T-cell (primary cell): ENCODE results near the gene SFSWAP. TPM values are rescaled to one million over a fixed set of nuclear protein-coding genes. Genes with fewer than 3 reads are reported as not detected.
"Not testable (repeated sequence)": the region's sequence is repeated elsewhere in the genome, so short reads cannot be mapped to it uniquely, and the experiment has no call there.

ENCODE experiments used
- ATAC-seq, 4 experiments: fragments of 200-7000 bp in 3 of 4; fragments of 150-1000 bp in 1 of 4; cut with Tn5 transposase; replicated peaks in 1 of 4; 1 replicate in 3 of 4; 2 replicates in 1 of 4; pipeline ENCODE4 v1.10.0; 2021; ENCODE audit warnings: moderate library complexity in 3 of 4, mild to moderate bottlenecking in 2 of 4, moderate number of reproducible peaks in 1 of 4
- CTCF ChIA-PET, 2 donors: fragments of 300-600 bp; sonication (Branson Sonifier 250); formaldehyde crosslinking; loops; one replicate each; lab custom pipeline; 2022; ENCODE audit warnings: antibody characterized with exemption in 2 of 2; lab: Charles Lee
- POLR2A ChIA-PET, 2 donors: fragments of 300-600 bp; sonication (Branson Sonifier 250); formaldehyde crosslinking; loops; one replicate each; lab custom pipeline; 2022; ENCODE audit warnings: antibody characterized with exemption in 2 of 2; lab: Charles Lee
- DNase-seq, 35 experiments: peaks; one replicate each; pipeline versions ENCODE4 v3.0.0 to v3.0.0-alpha.2; 2013 to 2023
- H3K27ac ChIP-seq: one replicate; pipeline ENCODE4 v1.5.1; 2013; ENCODE audit warnings: low read length
- H3K27me3 ChIP-seq, 2 experiments: replicated peaks in 1 of 2; 1 replicate in 1 of 2; 2 replicates in 1 of 2; pipeline versions ENCODE4 v1.6.1 to v1.7.0; 2013; ENCODE audit warnings: low read length in 1 of 2, mixed read lengths in 1 of 2; ENCODE audit not compliant: control insufficient read depth in 2 of 2, insufficient read depth in 2 of 2; ENCODE audit errors: extremely low read depth in 1 of 2
- H3K36me3 ChIP-seq, 2 donors: 1 replicate in 1 of 2; 2 replicates in 1 of 2; pipeline versions ENCODE4 v1.6.1 to v1.7.0; 2013; ENCODE audit warnings: low read length in 1 of 2; ENCODE audit not compliant: control insufficient read depth in 2 of 2, insufficient read depth in 1 of 2; ENCODE audit errors: extremely low read depth in 1 of 2
- H3K4me1 ChIP-seq, 2 experiments: 1 replicate in 1 of 2; 2 replicates in 1 of 2; pipeline versions ENCODE4 v1.6.1 to v1.7.0; 2013; ENCODE audit warnings: low read length in 2 of 2, mixed read lengths in 1 of 2; ENCODE audit not compliant: insufficient read depth in 2 of 2, control insufficient read depth in 1 of 2; ENCODE audit errors: extremely low read depth in 1 of 2
- H3K4me3 ChIP-seq, 2 donors: 1 replicate in 1 of 2; 2 replicates in 1 of 2; pipeline versions ENCODE4 v1.5.1 to v1.7.0; 2013; ENCODE audit warnings: mild to moderate bottlenecking in 2 of 2, low read length in 1 of 2, moderate library complexity in 1 of 2; ENCODE audit not compliant: control insufficient read depth in 1 of 2; ENCODE audit errors: extremely low read depth in 1 of 2
- H3K9me3 ChIP-seq: 2 replicates; pipeline ENCODE4 v1.7.0; 2013
- H3K27ac Mint-ChIP-seq, 2 donors: one replicate each; pipeline ENCODE4 v1.8.0; 2020 to 2021; ENCODE audit warnings: mild to moderate bottlenecking in 2 of 2, mixed read lengths in 2 of 2
- H3K27me3 Mint-ChIP-seq, 2 donors: one replicate each; pipeline ENCODE4 v1.8.0; 2021 to 2022; ENCODE audit warnings: mixed read lengths in 2 of 2
- H3K36me3 Mint-ChIP-seq: one replicate; pipeline ENCODE4 v1.8.0; 2021; ENCODE audit warnings: mixed read lengths
- H3K4me1 Mint-ChIP-seq, 3 donors: one replicate each; pipeline ENCODE4 v1.8.0; 2020 to 2022; ENCODE audit warnings: mixed read lengths in 3 of 3, mild to moderate bottlenecking in 1 of 3
- H3K4me3 Mint-ChIP-seq, 3 donors: one replicate each; pipeline ENCODE4 v1.8.0; 2020 to 2022; ENCODE audit warnings: mild to moderate bottlenecking in 3 of 3, mixed read lengths in 3 of 3, moderate library complexity in 3 of 3
- H3K9me3 Mint-ChIP-seq, 3 donors: one replicate each; pipeline ENCODE4 v1.8.0; 2020 to 2022; ENCODE audit warnings: mixed read lengths in 3 of 3
- WGBS: methylation state at CpG from one replicate; pipeline ENCODE4 v1.1.5; 2013; ENCODE audit warnings: missing lambda C conversion rate; ENCODE audit not compliant: insufficient coverage; 5-methylcytosine and 5-hydroxymethylcytosine counted together
- total RNA-seq, 35 experiments: library from RNA in 6 of 35; stranded (reverse) in 6 of 35; fragments of 120-200 nt in 1 of 35; gene quantifications; one replicate each; pipeline versions ENCODE4 v1.2.1 to v1.2.4 and lab custom pipeline; 2013 to 2026

The SFSWAP gene
- total RNA-seq, 5 donors from 2014 or later (not counting 1 experiment from before 2014, with no cell fraction given): 95.7 to 110 (median 106) TPM

DNA sequence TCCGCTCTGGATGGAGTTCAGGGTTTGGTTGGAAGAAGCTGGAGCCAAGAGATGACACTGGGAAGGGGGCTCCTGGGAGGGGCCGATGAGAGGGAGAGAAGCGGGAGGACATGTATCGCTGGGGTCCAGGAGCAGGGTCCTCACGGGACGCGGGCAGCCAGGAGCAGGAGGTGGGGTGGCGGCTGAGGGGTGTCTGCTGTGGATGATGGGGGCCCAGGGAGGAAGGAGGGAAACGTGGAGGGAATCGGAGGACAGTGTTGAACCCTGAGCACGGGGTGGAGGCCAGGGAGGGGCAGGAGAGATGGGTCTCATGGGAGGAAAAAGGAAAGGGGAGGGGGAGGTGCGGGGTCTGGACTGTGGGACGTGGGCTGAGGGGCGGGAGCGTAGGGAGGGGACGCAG, 31.7 kb upstream of the SFSWAP start:
- H3K27ac ChIP-seq, H3K36me3 ChIP-seq, DNase-seq, CTCF ChIA-PET, H3K9me3 ChIP-seq, H3K9me3 Mint-ChIP-seq, H3K27me3 Mint-ChIP-seq, H3K27ac Mint-ChIP-seq, H3K4me3 ChIP-seq, H3K36me3 Mint-ChIP-seq, H3K4me3 Mint-ChIP-seq, ATAC-seq, POLR2A ChIA-PET: not testable (repeated sequence)
- Histone ChIP-seq H3K4me1 (peaks cover 0 to 12% of the 10 kb centered on the region in 2 experiments), H3K27me3 (peaks cover 0 to 14% of the 10 kb centered on the region in 2 experiments)
- WGBS: 83% methylated on average over 1 of the region's 16 CpGs
- peaks cover 7 to 15% (median 9%) of the 10 kb centered on the region in 3 donors for H3K4me1 Mint-ChIP-seq

DNA sequence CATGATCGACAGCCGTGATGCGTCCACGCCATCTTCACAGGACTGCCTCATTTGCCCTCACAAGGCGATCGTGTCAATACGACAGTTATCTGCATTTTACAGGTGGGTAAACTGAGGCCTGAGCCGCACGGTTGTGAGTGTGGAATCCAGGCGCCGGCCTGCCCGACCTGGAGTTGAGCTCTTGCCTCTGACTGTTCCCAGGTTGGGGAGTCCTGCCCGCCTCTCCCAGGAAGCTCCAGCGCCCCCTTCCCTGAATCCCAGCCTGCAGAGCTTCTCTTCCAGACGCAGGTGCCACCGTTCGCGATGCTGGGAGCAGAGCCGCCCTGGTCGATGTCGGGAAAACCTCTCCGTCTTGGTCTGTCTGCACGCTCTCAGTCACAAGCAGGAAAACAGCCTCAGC, 31.1 kb upstream of the SFSWAP start:
- H3K9me3 Mint-ChIP-seq, H3K4me3 ChIP-seq, H3K27ac ChIP-seq, H3K27me3 Mint-ChIP-seq, H3K9me3 ChIP-seq, H3K27ac Mint-ChIP-seq, H3K36me3 ChIP-seq, ATAC-seq, POLR2A ChIA-PET, DNase-seq, H3K36me3 Mint-ChIP-seq, H3K4me3 Mint-ChIP-seq, CTCF ChIA-PET: not testable (repeated sequence)
- Histone ChIP-seq H3K27me3 (peaks cover 0 to 11% of the 10 kb centered on the region in 2 experiments), H3K4me1 (peaks cover 0 to 12% of the 10 kb centered on the region in 2 experiments)
- H3K4me1 Mint-ChIP-seq: peaks cover 7 to 15% (median 9%) of the 10 kb centered on the region in 3 donors
- WGBS: no CpG with 5 or more reads among the region's 23 CpGs

DNA sequence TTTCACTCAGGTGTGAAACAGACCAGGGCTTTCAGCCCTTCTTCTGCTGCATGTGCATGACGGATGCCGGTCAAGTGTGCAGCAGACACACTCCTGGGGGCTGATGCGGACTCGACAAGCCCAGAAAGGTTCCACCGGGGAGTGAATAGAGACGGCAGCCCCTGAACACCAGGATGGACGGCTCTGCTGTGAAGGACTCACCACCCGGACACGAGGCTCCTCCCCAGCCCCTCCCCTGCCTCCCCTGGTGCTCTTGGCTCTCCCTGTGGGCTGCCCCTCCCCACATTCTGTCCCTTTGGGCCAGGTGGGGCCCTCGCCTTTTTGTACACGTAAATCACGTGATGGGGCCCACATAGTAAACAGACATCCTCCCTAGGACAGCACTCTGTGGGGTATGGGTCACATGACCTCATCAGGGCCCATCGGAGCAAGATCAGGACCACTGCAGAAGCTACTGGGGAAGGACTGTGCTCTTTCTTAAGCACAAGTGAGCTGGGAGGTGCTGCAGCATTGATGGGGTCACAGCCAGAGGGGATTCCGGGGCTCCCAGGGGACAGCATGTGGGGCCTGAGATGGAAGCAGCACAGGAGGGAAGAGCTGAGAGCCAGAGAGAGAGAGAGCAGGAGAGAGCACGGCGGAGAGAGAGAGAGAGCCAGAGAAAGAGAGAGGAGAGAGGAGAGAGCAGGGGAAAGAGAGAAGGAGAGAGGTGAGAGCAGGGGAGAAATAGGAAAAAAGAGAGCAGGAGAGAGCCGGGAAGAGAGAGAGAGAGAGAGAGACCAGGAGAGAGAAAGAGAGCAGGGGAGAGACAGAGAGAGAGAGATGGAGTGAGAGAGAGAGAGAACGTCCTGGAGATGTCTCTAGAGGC, 30.3 kb upstream of the SFSWAP start:
- POLR2A ChIA-PET, H3K27ac ChIP-seq, H3K4me3 ChIP-seq, H3K9me3 Mint-ChIP-seq, H3K27me3 Mint-ChIP-seq, H3K27ac Mint-ChIP-seq, H3K4me3 Mint-ChIP-seq, H3K36me3 ChIP-seq, CTCF ChIA-PET, H3K9me3 ChIP-seq, H3K36me3 Mint-ChIP-seq, DNase-seq, ATAC-seq: not testable (repeated sequence)
- H3K27me3 ChIP-seq: peaks cover 0 to 11% of the 10 kb centered on the region in 2 experiments
- peaks cover 0 to 12% of the 10 kb centered on the region in 2 experiments for H3K4me1 ChIP-seq
- WGBS: 93% methylated on average over 4 of the region's 18 CpGs
- peaks cover 7 to 15% (median 9%) of the 10 kb centered on the region in 3 donors for H3K4me1 Mint-ChIP-seq

DNA sequence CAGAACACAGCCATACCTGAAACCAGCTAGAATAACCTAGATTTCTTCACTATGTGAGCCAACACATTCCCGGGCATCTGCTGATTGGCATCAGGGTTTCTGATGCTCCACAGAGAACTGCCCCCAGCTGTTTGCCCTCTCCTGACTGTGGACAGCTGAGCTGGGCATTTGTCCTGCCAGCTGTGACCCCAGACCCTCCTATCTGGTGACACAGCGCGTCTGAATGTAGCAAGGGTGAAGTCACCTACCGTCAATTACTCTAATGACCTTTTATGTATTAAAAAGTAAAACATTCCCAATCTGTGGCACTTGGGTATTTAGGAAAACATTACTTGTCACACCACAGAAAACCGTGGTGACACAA, 29.7 kb upstream of the SFSWAP start:
- Mint-ChIP-seq H3K9me3 (peaks cover 0 to 8% (median 0%) of the 10 kb centered on the region in 3 donors), H3K27ac (no peak overlapping the region), H3K36me3 (no peaks in the 10 kb centered on the region), H3K4me3 (peak overlapping the region in 1 of 3 donors; percentile 69), H3K27me3 (peaks cover 0 to 4% of the 10 kb centered on the region in 2 donors), H3K4me1 (peaks cover 7 to 15% (median 9%) of the 10 kb centered on the region in 3 donors)
- H3K27ac ChIP-seq: no peak overlapping the region
- H3K9me3 ChIP-seq: no peaks in the 10 kb centered on the region
- no peak for ATAC-seq
- ChIA-PET CTCF (no interaction called here), POLR2A (no interaction called here)
- H3K36me3 ChIP-seq: no peaks in the 10 kb centered on the region
- DNase-seq: no peak
- 100% methylated on average over 1 of the region's 5 CpGs for WGBS
- peaks cover 0 to 12% of the 10 kb centered on the region in 2 experiments for H3K4me1 ChIP-seq
- peaks cover 0 to 11% of the 10 kb centered on the region in 2 experiments for H3K27me3 ChIP-seq
- no peak overlapping the region for H3K4me3 ChIP-seq

DNA sequence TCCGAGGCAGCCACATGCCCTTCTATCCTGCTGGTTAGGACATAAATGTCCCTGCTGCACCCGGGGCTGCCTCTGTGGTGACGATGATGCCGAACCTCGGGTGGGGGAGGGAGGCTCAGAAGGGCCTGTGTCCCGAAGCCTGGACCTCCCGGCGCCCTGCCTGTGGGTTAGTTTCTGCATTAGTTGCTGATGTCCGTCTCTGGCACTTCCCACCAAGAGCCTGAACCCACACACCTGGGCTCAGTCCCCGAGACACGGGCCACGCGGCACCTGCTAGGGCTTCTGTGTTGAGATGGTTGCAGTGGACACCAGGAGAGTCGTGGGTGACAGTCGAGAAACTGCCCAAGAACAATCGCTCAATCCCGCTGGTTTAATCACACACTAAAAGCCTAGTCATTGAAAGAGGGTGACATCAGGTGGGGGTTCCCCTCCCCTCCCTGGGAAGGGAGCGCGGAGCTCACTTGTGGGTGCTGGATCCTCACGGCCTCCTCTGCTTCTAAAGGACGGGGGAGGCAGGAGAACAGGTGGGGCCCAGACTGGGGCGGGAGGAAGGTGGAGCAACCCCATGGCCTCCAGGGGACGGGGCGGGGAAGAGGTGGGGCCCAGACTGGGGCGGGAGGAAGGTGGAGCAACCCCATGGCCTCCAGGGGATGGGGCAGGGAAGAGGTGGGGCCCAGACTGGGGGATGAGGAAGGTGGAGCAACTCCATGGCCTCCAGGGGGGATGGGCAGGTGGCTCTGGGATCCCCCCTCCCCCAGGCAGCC, 29.0 kb upstream of the SFSWAP start:
- WGBS: 6% methylated on average over 5 of the region's 25 CpGs
- POLR2A ChIA-PET, H3K36me3 ChIP-seq, H3K9me3 ChIP-seq, H3K27ac ChIP-seq, H3K9me3 Mint-ChIP-seq, H3K27me3 Mint-ChIP-seq, H3K27ac Mint-ChIP-seq, H3K36me3 Mint-ChIP-seq: not testable (repeated sequence)
- peak in 29 of 35 experiments; percentile 11 to 84 (median 58) for DNase-seq
- Histone ChIP-seq H3K27me3 (peaks cover 0 to 11% of the 10 kb centered on the region in 2 experiments), H3K4me1 (peaks cover 0 to 12% of the 10 kb centered on the region in 2 experiments), H3K4me3 (peak overlapping the region in 1 of 2 donors; percentile 32)
- peaks cover 7 to 15% (median 9%) of the 10 kb centered on the region in 3 donors for H3K4me1 Mint-ChIP-seq
- peak overlapping the region; percentile 36 to 69 (median 62) for H3K4me3 Mint-ChIP-seq
- CTCF ChIA-PET: interaction anchor here in 1 of 2 donors (0.7 kb wide), 1 partner anchor 112 kb away, joined by 3 read pairs; no protein-coding TSS in a partner anchor
- ATAC-seq: peak in 2 of 4 experiments; percentile 98 to 100

DNA sequence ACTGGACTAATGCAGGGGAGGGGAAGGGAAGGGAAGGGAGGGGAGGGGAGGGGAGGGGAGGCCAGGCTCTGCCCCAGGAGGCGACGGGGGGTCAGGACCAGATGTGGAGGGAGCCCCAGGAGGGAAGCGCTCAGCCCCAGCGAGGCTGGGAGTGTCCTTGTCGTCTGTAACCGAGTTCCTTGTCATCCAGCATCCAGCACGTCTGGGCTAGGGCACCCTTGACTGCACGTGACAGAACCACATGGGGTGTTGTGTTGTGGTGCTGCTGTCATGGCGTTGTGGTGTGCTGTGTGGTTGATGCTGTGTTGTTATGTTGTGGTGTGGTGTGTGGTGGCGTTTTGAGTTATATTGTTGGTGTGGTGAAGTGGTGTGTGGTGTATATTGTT, 28.4 kb upstream of the SFSWAP start:
- peak overlapping the region in 1 of 3 donors; percentile 69 for H3K4me3 Mint-ChIP-seq
- peaks cover 0 to 4% of the 10 kb centered on the region in 2 donors for H3K27me3 Mint-ChIP-seq
- H3K4me1 Mint-ChIP-seq: peaks cover 7 to 15% (median 9%) of the 10 kb centered on the region in 3 donors
- peaks cover 0 to 8% (median 0%) of the 10 kb centered on the region in 3 donors for H3K9me3 Mint-ChIP-seq
- Histone ChIP-seq H3K27ac (no peak overlapping the region), H3K4me1 (peaks cover 0 to 12% of the 10 kb centered on the region in 2 experiments), H3K4me3 (peak overlapping the region in 1 of 2 donors; percentile 32), H3K36me3 (no peaks in the 10 kb centered on the region), H3K9me3 (no peaks in the 10 kb centered on the region), H3K27me3 (peaks cover 0 to 11% of the 10 kb centered on the region in 2 experiments)
- ChIA-PET CTCF (no interaction called here), POLR2A (no interaction called here)
- DNase-seq (peak in 11 of 35 experiments; percentile 4 to 45 (median 18)), ATAC-seq (peak in 2 of 4 experiments; percentile 18 to 39)
- H3K36me3 Mint-ChIP-seq: no peaks in the 10 kb centered on the region
- 24% methylated on average over 10 of the region's 10 CpGs for WGBS
- H3K27ac Mint-ChIP-seq: no peak overlapping the region
